GM12878 (cell line): Measurements from ENCODE around the gene DNAH8.

Source experiments
- CTCF ChIP-seq, 3 experiments: IDR thresholded peaks in 2 of 3; conservative IDR thresholded peaks in 1 of 3; 2 replicates each; pipeline ENCODE4 v1.5.1; 2011; ENCODE audit warnings: low read depth in 3 of 3, low read length in 3 of 3, mild to moderate bottlenecking in 3 of 3, control low read depth in 2 of 3, moderate library complexity in 2 of 3, inconsistent platforms in 1 of 3, mixed read lengths in 1 of 3; ENCODE audit not compliant: control insufficient read depth in 2 of 3, insufficient read depth in 1 of 3; ENCODE audit errors: extremely low read depth in 1 of 3
- HDGF ChIP-seq: fragments of 450-650 bp; IDR thresholded peaks from 2 replicates; pipeline ENCODE4 v1.6.1; 2016; ENCODE audit warnings: antibody characterized with exemption
- RAD51 ChIP-seq: fragments of 450-650 bp; IDR thresholded peaks from 2 replicates; pipeline ENCODE4 v1.6.1; 2016; ENCODE audit warnings: moderate library complexity, mild to moderate bottlenecking, inconsistent platforms

- TF ChIP-seq RAD51, result no peak
- TF ChIP-seq CTCF (IDR thresholded peaks at IDR 0.05 in 2 of 3, conservative IDR thresholded peaks at IDR 0.05 in 1 of 3; ENCODE audit: control insufficient read depth in 2 of 3, extremely low read depth in 1 of 3, insufficient read depth in 1 of 3, low read depth in 3 of 3, low read length in 3 of 3), result no peak
- TF ChIP-seq HDGF, result no peak
Measured at GRCh38 chr6:39063526-39063925, 348.4 kb downstream of the DNAH8 start.
